ENCODE data around the gene REEP2. TPM values are rescaled to one million over a fixed set of nuclear protein-coding genes. Genes with fewer than 3 reads are reported as not detected.

The REEP2 gene
- total RNA-seq, 1 donor from 2014 or later: 17.2 TPM

Other genes starting within 250 kb of the REEP2 start
- gene CDC23, start 225.7 kb upstream of the REEP2 start, total RNA-seq: 27.6 and 34.2 TPM in 2 replicates
- 0.16 TPM in 1 of 2 replicates, not detected in the other for gene GFRA3, start 164.4 kb upstream of the REEP2 start, total RNA-seq
- gene CDC25C, start 107.3 kb upstream of the REEP2 start, total RNA-seq: 1.6 and 1.7 TPM in 2 replicates
- 43.8 and 46.6 TPM in 2 replicates for gene FAM53C, start 100.8 kb upstream of the REEP2 start, total RNA-seq
- 46.6 and 48.6 TPM in 2 replicates for gene KDM3B, start 86.4 kb upstream of the REEP2 start, total RNA-seq
- 24.4 and 31.5 TPM in 2 replicates for gene EGR1, start 26.4 kb downstream of the REEP2 start, total RNA-seq
- gene ETF1, start 104.2 kb downstream of the REEP2 start, total RNA-seq: 139 and 153 TPM in 2 replicates
- gene HSPA9, start 136.3 kb downstream of the REEP2 start, total RNA-seq: 266 and 271 TPM in 2 replicates